Ramos (cell line): ENCODE measurements around the gene DNAH3.

ENCODE experiments used
- in situ Hi-C: fragments of 300-500 bp; cut with MboI; formaldehyde crosslinking; loops from one replicate; pipeline ENCODE4 v1.14.3; 2022; ENCODE audit warnings: low sequenced_read_pairs; ENCODE audit not compliant: unreplicated experiment

Gene DNAH3

DNA sequence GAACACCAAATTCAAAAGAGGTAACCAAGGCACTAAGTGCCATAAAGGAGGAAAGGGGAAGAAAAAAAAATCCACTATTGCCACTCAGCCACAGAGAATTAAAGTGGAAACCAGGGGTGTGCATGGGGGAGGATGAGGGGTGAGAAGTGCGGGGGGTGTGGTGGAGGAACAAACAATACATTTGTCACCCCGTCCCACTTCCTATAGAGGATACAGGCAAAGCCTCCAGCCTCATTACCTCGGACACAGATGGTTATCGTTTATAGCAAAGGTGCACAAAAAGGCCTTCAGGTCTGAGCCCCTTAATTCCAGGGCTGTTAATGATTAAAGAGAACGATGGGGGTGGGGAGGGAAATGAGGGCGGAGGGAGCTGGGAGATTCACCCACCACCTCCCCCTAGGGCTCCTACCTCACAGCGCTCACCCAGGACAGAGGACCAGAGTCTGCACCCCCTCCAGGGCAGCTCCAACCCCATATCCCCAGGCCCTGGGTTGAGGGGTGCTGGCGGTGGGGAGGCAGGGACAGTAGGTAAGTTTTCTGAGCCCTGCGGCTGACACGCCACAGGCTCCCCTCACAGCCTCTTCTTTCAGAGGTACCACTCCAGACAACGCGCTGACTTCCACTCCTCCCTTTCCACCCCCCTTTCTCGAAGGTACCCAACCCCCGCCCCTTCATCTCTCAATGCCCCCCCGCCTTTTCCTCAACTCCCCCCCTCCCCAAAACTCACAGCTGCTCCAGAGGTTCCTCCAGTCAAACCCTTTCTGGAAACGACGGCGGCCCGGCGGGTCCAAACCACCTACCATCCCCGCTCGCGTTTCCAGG, 251.0 kb downstream of the DNAH3 start:
- in situ Hi-C loops, result no loop called here

DNA sequence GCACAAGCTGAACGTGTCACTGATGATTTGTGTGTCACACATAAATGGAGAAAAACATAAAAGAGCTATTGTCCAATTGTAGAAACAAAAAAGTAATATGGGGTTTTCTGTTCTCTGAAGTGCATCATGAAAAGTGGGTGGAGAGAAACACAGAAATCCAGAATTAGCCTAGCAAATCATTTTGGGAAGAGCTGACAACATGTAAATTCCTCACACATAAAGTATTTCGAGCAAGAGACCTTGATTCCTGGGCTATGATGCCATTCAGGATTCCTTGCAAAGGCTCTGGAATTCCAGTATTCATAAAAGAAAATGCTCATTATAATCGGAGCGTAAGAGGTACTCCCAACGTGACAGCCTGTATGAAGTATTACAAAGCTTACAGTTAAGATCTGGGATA, 251.6 kb downstream of the DNAH3 start:
- in situ Hi-C loops, result no loop called here

DNA sequence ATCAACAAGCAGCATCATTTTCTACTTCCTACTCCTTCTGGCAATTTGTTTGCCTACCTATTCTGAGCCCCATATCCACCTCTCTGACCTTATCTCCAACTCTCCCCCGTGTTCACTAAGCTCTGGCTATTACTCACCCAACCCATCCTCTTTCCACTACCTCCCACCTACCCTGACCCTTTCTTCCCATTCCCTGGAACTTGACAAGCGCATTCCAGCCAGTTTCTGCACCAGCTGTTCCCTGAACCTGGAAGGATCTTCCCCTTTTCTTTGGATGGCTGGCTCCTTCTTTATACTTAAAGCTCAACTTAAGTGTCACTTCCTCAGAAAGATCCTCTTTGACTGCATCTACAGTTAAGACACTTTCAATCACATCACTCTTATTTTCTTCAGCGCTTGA, 252.7 kb downstream of the DNAH3 start:
- in situ Hi-C loops, result no loop called here

GRCh38 chr16:20897253-20897897, 253.3 kb downstream of the DNAH3 start:
- in situ Hi-C loops, result no loop called here

DNA sequence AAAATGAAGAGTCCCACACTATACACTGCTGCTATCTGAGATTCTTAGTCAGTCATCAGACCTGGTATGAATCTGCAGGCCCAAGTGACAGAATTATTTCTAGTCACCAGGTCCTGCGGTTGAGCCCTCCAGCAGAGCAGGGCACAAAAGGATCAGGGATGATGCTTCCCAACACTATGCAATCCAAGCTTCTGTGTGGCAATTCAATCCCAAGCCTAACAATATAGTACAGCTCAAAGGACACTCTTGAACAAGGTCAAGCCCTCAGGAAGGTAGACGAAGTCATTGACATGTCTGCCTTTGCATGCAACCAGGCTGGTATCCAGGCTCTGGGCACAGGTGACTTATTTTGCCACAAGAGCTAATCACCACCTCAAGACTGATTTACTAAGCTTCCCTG, 256.3 kb downstream of the DNAH3 start:
- in situ Hi-C loops, result no loop called here

DNA sequence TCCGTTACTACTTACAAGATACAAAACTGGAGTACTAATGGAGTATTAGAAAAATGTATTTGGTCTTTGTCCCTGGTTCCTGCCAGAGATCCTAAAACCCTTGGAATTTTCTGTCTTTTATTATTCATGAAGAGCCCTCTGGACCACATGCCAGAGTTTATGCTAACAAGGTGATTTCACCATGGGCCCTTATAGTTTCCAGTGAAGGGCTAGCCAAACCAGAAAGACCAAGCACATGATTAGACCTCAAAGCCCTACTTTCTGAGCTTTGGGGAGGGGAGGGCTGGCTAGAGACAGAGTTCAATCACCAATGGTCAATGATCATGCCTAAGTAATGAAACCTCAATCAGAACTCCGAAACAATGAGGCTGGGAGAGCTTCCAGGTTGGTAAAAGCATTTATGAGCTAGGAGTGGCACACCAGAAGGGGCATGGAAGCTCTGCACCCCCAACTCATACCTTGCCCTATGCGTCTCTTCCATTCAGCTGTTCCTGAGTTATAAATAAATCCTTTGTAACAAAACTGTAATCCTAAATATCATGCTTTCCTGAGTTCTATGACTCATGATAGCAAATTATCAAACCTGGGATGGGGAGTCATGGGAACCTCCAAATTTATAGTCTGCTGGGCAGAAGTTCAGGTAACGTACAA, 260.9 kb downstream of the DNAH3 start:
- in situ Hi-C loops, result no loop called here

DNA sequence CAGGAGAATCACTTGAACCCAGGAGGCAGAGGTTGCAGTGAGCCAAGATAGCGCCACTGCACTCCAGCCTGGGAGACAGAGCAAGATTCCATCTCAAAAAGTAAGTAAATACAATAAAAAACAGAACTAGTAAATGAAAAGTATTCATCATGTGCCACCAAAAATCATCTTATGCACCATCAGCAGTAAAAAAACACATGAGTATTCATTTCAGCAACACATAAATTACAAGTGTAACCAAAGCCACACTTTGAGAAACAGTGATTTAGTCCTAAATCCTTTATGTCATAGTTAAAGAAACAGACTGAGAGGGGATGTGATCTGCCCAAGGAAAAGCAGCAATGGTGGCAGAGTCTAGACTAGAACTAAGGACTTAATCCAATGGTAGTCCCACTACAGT, 263.4 kb downstream of the DNAH3 start:
- in situ Hi-C loops, result no loop called here

GRCh38 chr16:20886320-20886719, 264.3 kb downstream of the DNAH3 start:
- in situ Hi-C loops, result no loop called here

DNA sequence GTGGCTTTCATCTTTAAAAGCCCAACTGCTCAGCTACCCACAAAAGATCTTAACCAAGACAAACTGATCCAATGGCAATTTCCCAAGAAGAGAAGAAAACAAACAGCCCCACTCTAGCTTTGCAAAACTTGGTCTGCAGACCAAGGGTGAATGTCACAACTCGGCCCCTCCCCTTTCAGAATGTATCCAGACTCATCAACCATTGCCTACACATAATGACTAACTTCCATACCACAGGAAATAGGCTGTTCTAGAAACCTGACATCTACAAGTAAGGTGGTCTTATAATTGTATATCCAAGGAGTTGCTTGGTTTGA, 266.4 kb downstream of the DNAH3 start:
- in situ Hi-C loops, result no loop called here

DNA sequence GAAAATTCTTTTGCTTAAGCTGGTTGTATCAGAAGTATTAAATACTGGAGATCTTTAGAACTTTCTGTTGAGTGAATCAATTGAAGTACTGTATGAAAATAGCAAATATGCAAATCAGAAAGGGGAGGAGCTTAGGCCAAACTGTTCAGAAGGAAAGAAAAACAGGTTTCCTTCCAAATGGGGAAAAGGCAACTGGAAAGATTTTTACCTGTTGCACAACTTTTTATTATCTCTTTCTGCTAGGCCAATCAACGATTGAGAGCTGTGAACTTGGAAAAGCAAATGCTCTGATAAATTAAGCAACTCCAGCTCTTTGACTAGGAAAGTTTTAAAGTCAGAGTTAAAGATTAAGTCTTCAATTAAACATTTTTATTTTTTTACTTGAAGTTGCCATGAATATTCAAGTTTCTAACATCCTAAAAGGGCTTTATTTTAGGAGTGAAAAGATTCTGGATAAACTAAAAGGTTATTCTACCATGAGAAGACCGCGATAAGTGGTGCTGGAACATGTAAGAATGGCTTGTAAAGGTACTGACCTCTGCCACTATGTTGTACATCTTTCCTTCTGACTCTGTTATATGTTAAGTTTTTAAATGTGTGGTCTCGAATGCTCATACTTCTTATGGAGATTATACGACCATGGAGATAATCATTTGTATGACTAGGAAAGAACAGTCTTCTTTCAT, 266.9 kb downstream of the DNAH3 start:
- in situ Hi-C loops, result no loop called here
